ENCODE results near the gene PCSK4. TPM values are rescaled to one million over a fixed set of nuclear protein-coding genes. Genes with fewer than 3 reads are reported as not detected.
A peak's percentile ranks its signal among the peaks of the same experiment; 100 is the strongest.

PCSK4 gene
- total and polyA plus RNA-seq, 9 of the 15 experiments (the other 6 are each of a cell fraction or from before 2014, with no cell fraction given): 0.01 to 9.1 (median 2.1) TPM; not detected in 1

DNA sequence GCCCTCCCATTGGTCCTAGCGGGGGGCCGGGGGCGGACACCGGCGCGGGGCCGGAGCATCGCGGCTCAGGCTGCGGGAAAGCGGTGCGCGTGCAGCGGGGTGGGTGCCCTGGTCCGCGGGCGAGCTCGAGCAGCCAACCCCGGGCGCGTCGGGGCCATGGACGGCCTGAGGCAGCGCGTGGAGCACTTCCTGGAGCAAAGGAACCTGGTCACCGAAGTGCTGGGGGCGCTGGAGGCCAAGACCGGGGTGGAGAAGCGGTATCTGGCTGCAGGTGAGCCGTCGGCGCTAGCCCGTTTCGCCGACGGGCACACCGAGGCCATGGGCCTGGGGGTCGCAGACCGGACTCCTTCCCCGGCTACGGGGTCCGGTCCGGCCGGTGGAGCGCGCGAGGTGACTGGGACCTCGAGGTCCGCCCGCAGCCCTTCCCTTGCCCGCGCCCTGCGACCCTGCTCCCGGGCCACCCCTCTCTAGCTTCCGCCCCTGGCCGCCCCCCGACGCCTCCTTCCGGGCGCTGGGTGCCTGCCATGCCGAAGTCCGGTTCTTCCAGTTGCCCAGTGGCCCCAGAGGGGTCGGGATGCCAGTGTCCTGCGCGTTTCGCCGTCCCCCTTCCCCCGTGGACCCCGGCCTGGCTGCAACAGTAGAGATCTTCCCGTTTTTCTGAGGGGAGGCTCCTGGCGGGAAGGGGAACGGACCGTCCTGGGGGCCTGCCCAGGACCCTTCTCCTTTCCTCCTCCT, 1.1 kb upstream of the PCSK4 start, which contains the start of gene REEP6 (continued):
- TF ChIP-seq ZNF143 (CRISPR knock-in tag; IDR thresholded peaks at IDR 0.05) (no peak), MED1 (CRISPR knock-in tag; IDR thresholded peaks at IDR 0.05; ENCODE audit: borderline replicate concordance) (no peak), KDM1A (IDR thresholded peaks at IDR 0.05) (peak in 1 of 2 experiments; percentile 19; a peak in 2 of 4 replicates), DACH1 (IDR thresholded peaks at IDR 0.05; ENCODE audit: partially characterized antibody) (no peak), TAF15 (IDR thresholded peaks at IDR 0.05; ENCODE audit: low read depth, low read length) (no peak), EZH2 (IDR thresholded peaks at IDR 0.05; ENCODE audit: borderline replicate concordance, low read depth, low read length) (no peak), ZNF121 (CRISPR knock-in tag; conservative IDR thresholded peaks at IDR 0.05) (no peak), RBFOX2 (IDR thresholded peaks at IDR 0.05; ENCODE audit: low read depth, low read length) (peak; percentile 84), CBX5 (IDR thresholded peaks at IDR 0.05; ENCODE audit: borderline replicate concordance, low read depth) (no peak), CAMTA2 (CRISPR knock-in tag; conservative IDR thresholded peaks at IDR 0.05) (0 out of 2 replicates have a peak, but pooled peaks have one; percentile 70), ZNF124 (CRISPR knock-in tag; IDR thresholded peaks at IDR 0.05) (no peak), HLTF (IDR thresholded peaks at IDR 0.05) (no peak), SIN3A (IDR thresholded peaks at IDR 0.05; ENCODE audit: borderline replicate concordance in 2 of 2, control insufficient read depth in 1 of 2, low read depth in 2 of 2, low read length in 2 of 2) (0 out of 4 replicates have a peak, but pooled peaks of 1 of the 2 experiments have one; percentile 34), ATF1 (CRISPR knock-in tag; IDR thresholded peaks at IDR 0.05) (no peak), ATF1 (tag; IDR thresholded peaks at IDR 0.05) (peak; percentile 5; the same call in 1 of the 2 replicates), ZNF232 (CRISPR knock-in tag; IDR thresholded peaks at IDR 0.05) (no peak), CHD1 (IDR thresholded peaks at IDR 0.05; ENCODE audit: low read length) (peak; percentile 94), SRF (CRISPR knock-in tag; IDR thresholded peaks at IDR 0.05) (no peak), MTA3 (IDR thresholded peaks at IDR 0.05; ENCODE audit: borderline replicate concordance) (peak; percentile 92), ZSCAN29 (IDR thresholded peaks at IDR 0.05) (no peak), NCOA1 (IDR thresholded peaks at IDR 0.05; ENCODE audit: low read depth) (no peak)
- TF ChIP-seq, protein P1, sequence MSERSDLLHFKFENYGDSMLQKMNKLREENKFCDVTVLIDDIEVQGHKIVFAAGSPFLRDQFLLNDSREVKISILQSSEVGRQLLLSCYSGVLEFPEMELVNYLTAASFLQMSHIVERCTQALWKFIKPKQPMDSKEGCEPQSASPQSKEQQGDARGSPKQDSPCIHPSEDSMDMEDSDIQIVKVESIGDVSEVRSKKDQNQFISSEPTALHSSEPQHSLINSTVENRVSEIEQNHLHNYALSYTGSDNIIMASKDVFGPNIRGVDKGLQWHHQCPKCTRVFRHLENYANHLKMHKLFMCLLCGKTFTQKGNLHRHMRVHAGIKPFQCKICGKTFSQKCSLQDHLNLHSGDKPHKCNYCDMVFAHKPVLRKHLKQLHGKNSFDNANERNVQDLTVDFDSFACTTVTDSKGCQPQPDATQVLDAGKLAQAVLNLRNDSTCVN (CRISPR knock-in tag; IDR thresholded peaks at IDR 0.05): no peak
- TF ChIP-seq, protein P2, sequence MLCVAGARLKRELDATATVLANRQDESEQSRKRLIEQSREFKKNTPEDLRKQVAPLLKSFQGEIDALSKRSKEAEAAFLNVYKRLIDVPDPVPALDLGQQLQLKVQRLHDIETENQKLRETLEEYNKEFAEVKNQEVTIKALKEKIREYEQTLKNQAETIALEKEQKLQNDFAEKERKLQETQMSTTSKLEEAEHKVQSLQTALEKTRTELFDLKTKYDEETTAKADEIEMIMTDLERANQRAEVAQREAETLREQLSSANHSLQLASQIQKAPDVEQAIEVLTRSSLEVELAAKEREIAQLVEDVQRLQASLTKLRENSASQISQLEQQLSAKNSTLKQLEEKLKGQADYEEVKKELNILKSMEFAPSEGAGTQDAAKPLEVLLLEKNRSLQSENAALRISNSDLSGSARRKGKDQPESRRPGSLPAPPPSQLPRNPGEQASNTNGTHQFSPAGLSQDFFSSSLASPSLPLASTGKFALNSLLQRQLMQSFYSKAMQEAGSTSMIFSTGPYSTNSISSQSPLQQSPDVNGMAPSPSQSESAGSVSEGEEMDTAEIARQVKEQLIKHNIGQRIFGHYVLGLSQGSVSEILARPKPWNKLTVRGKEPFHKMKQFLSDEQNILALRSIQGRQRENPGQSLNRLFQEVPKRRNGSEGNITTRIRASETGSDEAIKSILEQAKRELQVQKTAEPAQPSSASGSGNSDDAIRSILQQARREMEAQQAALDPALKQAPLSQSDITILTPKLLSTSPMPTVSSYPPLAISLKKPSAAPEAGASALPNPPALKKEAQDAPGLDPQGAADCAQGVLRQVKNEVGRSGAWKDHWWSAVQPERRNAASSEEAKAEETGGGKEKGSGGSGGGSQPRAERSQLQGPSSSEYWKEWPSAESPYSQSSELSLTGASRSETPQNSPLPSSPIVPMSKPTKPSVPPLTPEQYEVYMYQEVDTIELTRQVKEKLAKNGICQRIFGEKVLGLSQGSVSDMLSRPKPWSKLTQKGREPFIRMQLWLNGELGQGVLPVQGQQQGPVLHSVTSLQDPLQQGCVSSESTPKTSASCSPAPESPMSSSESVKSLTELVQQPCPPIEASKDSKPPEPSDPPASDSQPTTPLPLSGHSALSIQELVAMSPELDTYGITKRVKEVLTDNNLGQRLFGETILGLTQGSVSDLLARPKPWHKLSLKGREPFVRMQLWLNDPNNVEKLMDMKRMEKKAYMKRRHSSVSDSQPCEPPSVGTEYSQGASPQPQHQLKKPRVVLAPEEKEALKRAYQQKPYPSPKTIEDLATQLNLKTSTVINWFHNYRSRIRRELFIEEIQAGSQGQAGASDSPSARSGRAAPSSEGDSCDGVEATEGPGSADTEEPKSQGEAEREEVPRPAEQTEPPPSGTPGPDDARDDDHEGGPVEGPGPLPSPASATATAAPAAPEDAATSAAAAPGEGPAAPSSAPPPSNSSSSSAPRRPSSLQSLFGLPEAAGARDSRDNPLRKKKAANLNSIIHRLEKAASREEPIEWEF (CRISPR knock-in tag; IDR thresholded peaks at IDR 0.05): no peak
- TF ChIP-seq, protein P3, sequence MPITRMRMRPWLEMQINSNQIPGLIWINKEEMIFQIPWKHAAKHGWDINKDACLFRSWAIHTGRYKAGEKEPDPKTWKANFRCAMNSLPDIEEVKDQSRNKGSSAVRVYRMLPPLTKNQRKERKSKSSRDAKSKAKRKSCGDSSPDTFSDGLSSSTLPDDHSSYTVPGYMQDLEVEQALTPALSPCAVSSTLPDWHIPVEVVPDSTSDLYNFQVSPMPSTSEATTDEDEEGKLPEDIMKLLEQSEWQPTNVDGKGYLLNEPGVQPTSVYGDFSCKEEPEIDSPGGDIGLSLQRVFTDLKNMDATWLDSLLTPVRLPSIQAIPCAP (CRISPR knock-in tag; IDR thresholded peaks at IDR 0.05; ENCODE audit: borderline replicate concordance): no peak
